Neural cell (in vitro differentiated cells): ENCODE data around the gene IQGAP2.

Experiments used
- CTCF ChIP-seq: fragments of 450-650 bp; IDR thresholded peaks from 2 replicates; pipeline ENCODE4 v1.5.1; 2014; ENCODE audit warnings: antibody characterized with exemption, mild to moderate bottlenecking, moderate library complexity; ENCODE audit not compliant: poor library complexity, severe bottlenecking
- EP300 ChIP-seq: fragments of 450-650 bp; conservative IDR thresholded peaks from 2 replicates; pipeline ENCODE4 v1.6.1; 2014; ENCODE audit warnings: antibody characterized with exemption, mild to moderate bottlenecking, moderate library complexity; ENCODE audit not compliant: poor library complexity, severe bottlenecking
- EZH2 ChIP-seq: fragments of 200-600, 300-800 bp; shearing (Covaris generic), sonication (generic); IDR thresholded peaks from 2 replicates; pipeline ENCODE4 v1.6.1; 2014; ENCODE audit warnings: antibody characterized with exemption, low read length, borderline replicate concordance, mild to moderate bottlenecking; ENCODE audit not compliant: insufficient read depth, poor library complexity, severe bottlenecking
- POLR2AphosphoS5 ChIP-seq: IDR thresholded peaks from 2 replicates; pipeline ENCODE4 v1.6.1; 2012
- RAD21 ChIP-seq: fragments of 450-650 bp; conservative IDR thresholded peaks from 2 replicates; pipeline ENCODE4 v1.6.1; 2014; ENCODE audit warnings: antibody characterized with exemption, mild to moderate bottlenecking, moderate library complexity
- REST ChIP-seq: IDR thresholded peaks from 2 replicates; pipeline ENCODE4 v1.6.1; 2012; ENCODE audit warnings: borderline replicate concordance
- SMC3 ChIP-seq: fragments of 450-650 bp; conservative IDR thresholded peaks from 2 replicates; pipeline ENCODE4 v1.6.1; 2014; ENCODE audit warnings: antibody characterized with exemption, mild to moderate bottlenecking, moderate library complexity; ENCODE audit not compliant: poor library complexity
- TAF1 ChIP-seq: IDR thresholded peaks from 2 replicates; pipeline ENCODE4 v1.6.1; 2012; ENCODE audit warnings: low read depth

- TF ChIP-seq CTCF (no peak), EP300 (no peak), POLR2AphosphoS5 (no peak), TAF1 (no peak), RAD21 (no peak), EZH2 (no peak), SMC3 (no peak), REST (no peak)
Measured at GRCh38 chr5:76364226-76364589, 38.9 kb upstream of the IQGAP2 start.
